ENCODE results near the gene ZNF442. TPM values are rescaled to one million over a fixed set of nuclear protein-coding genes. Genes with fewer than 3 reads are reported as not detected.
"Not testable (repeated sequence)": the region's sequence is repeated elsewhere in the genome, so short reads cannot be mapped to it uniquely, and the experiment has no call there.

ZNF442 gene
- total RNA-seq, 1 experiment from 2014 or later, result not detected

GRCh38 chr19:12391148-12391547, 25.7 kb upstream of the ZNF442 start:
- H3K9me2 ChIP-seq (ENCODE audit: insufficient read depth); ATAC-seq; H3K79me2 ChIP-seq (ENCODE audit: insufficient read depth, low read length); H4K20me1 ChIP-seq (ENCODE audit: insufficient read depth); H3K4me1 ChIP-seq (ENCODE audit: control insufficient read depth in 1 of 2, insufficient read depth in 2 of 2, low read length in 2 of 2); H3K9ac ChIP-seq (ENCODE audit: low read length); H3K27ac ChIP-seq (ENCODE audit: low read depth, low read length); RAD21 ChIA-PET (ENCODE audit: low non-redundant PET in 1 of 2, low total read pairs in 2 of 2, uncharacterized antibody in 2 of 2, unreplicated experiment in 2 of 2); DNase-seq (ENCODE audit: low read depth, low spot score); CTCF ChIA-PET; H2AFZ ChIP-seq (ENCODE audit: low read depth, low read length, poor library complexity, severe bottlenecking); POLR2A ChIA-PET; H3K4me3 ChIP-seq (replicated peaks in 1 of 2; ENCODE audit: low read depth in 1 of 2, low read length in 2 of 2); H3K27me3 ChIP-seq (ENCODE audit: insufficient read depth, low read length); BruUV-seq (replicated peaks); H3K9me3 ChIP-seq (ENCODE audit: control insufficient read depth in 1 of 2, insufficient read depth in 1 of 2, low read depth in 1 of 2, low read length in 2 of 2); intact Hi-C loops (cut with micrococcal nuclease); H3K4me2 ChIP-seq (ENCODE audit: low read length): not testable (repeated sequence)
- peaks cover 0 to 17% of the 10 kb centered on the region in 2 experiments; a peak in 3 of 4 replicates for H3K36me3 ChIP-seq (ENCODE audit: control insufficient read depth in 1 of 2, insufficient read depth in 2 of 2, low read length in 2 of 2)

GRCh38 chr19:12386365-12386764, 20.9 kb upstream of the ZNF442 start:
- intact Hi-C loops (cut with micrococcal nuclease); RAD21 ChIA-PET (ENCODE audit: low non-redundant PET in 1 of 2, low total read pairs in 2 of 2, uncharacterized antibody in 2 of 2, unreplicated experiment in 2 of 2); H3K9me2 ChIP-seq (ENCODE audit: insufficient read depth); POLR2A ChIA-PET; H3K27me3 ChIP-seq (ENCODE audit: insufficient read depth, low read length); H3K9ac ChIP-seq (ENCODE audit: low read length); H3K4me3 ChIP-seq (replicated peaks in 1 of 2; ENCODE audit: low read depth in 1 of 2, low read length in 2 of 2); DNase-seq (ENCODE audit: low read depth, low spot score); H2AFZ ChIP-seq (ENCODE audit: low read depth, low read length, poor library complexity, severe bottlenecking); H3K79me2 ChIP-seq (ENCODE audit: insufficient read depth, low read length); H3K9me3 ChIP-seq (ENCODE audit: control insufficient read depth in 1 of 2, insufficient read depth in 1 of 2, low read depth in 1 of 2, low read length in 2 of 2); CTCF ChIA-PET; H3K4me2 ChIP-seq (ENCODE audit: low read length); H3K4me1 ChIP-seq (ENCODE audit: control insufficient read depth in 1 of 2, insufficient read depth in 2 of 2, low read length in 2 of 2); BruUV-seq (replicated peaks); H3K27ac ChIP-seq (ENCODE audit: low read depth, low read length); H3K36me3 ChIP-seq (ENCODE audit: control insufficient read depth in 1 of 2, insufficient read depth in 2 of 2, low read length in 2 of 2); ATAC-seq; H4K20me1 ChIP-seq (ENCODE audit: insufficient read depth): not testable (repeated sequence)

GRCh38 chr19:12380444-12380737, 14.9 kb upstream of the ZNF442 start:
- POLR2A ChIA-PET, result no interaction called here
- no peak overlapping the region for H3K27ac ChIP-seq (ENCODE audit: low read depth, low read length)
- H3K79me2 ChIP-seq (ENCODE audit: insufficient read depth, low read length), result no peaks in the 10 kb centered on the region
- H2AFZ ChIP-seq (ENCODE audit: low read depth, low read length, poor library complexity, severe bottlenecking), result no peak overlapping the region
- CTCF ChIA-PET, result no interaction called here
- no peak overlapping the region for H3K9ac ChIP-seq (ENCODE audit: low read length)
- H3K4me1 ChIP-seq (ENCODE audit: control insufficient read depth in 1 of 2, insufficient read depth in 2 of 2, low read length in 2 of 2), result no peaks in the 10 kb centered on the region
- H4K20me1 ChIP-seq (ENCODE audit: insufficient read depth), result no peaks in the 10 kb centered on the region
- no peak overlapping the region for H3K4me3 ChIP-seq (replicated peaks in 1 of 2; ENCODE audit: low read depth in 1 of 2, low read length in 2 of 2)
- DNase-seq (ENCODE audit: low read depth, low spot score) (no peak), ATAC-seq (no peak)
- no peaks in the 10 kb centered on the region for H3K9me2 ChIP-seq (ENCODE audit: insufficient read depth)
- H3K9me3 ChIP-seq (ENCODE audit: control insufficient read depth in 1 of 2, insufficient read depth in 1 of 2, low read depth in 1 of 2, low read length in 2 of 2), result peaks cover 15% of the 10 kb centered on the region in 2 experiments; a peak in 2 of 4 replicates
- intact Hi-C loops (cut with micrococcal nuclease), result no loop called here
- no peaks in the 10 kb centered on the region for H3K36me3 ChIP-seq (ENCODE audit: control insufficient read depth in 1 of 2, insufficient read depth in 2 of 2, low read length in 2 of 2)
- no peak overlapping the region for H3K4me2 ChIP-seq (ENCODE audit: low read length)
- H3K27me3 ChIP-seq (ENCODE audit: insufficient read depth, low read length), result no peaks in the 10 kb centered on the region
- RAD21 ChIA-PET (ENCODE audit: low non-redundant PET in 1 of 2, low total read pairs in 2 of 2, uncharacterized antibody in 2 of 2, unreplicated experiment in 2 of 2), result no interaction called here
- BruUV-seq (replicated peaks), result no TSS peak
- no peak for TF ChIP-seq MAX (IDR thresholded peaks at IDR 0.05)
- no peak for TF ChIP-seq ZBTB33 (IDR thresholded peaks at IDR 0.05; ENCODE audit: extremely low read depth, insufficient replicate concordance, low read length)
- no peak for TF ChIP-seq JUND (IDR thresholded peaks at IDR 0.05)
- TF ChIP-seq CTCF (IDR thresholded peaks at IDR 0.05 in 2 of 3, conservative IDR thresholded peaks at IDR 0.05 in 1 of 3; ENCODE audit: borderline replicate concordance in 1 of 3, insufficient read depth in 1 of 3, low read depth in 2 of 3, low read length in 2 of 3), result no peak
- TF ChIP-seq POLR2AphosphoS5 (IDR thresholded peaks at IDR 0.05; ENCODE audit: low read depth, low read length), result no peak
- TF ChIP-seq SRF (IDR thresholded peaks at IDR 0.05; ENCODE audit: low read depth), result no peak
- TF ChIP-seq CEBPB (IDR thresholded peaks at IDR 0.05; ENCODE audit: low read depth), result no peak
- TF ChIP-seq RAD21 (IDR thresholded peaks at IDR 0.05; ENCODE audit: low read depth), result no peak
- TF ChIP-seq EZH2 (IDR thresholded peaks at IDR 0.05), result no peak
- no peak for TF ChIP-seq ZNF274 (IDR thresholded peaks at IDR 0.05; ENCODE audit: low read depth, low read length)
- no peak for TF ChIP-seq FOSL1 (IDR thresholded peaks at IDR 0.05; ENCODE audit: low read depth)

All from HCT116 (cell line).